ENCODE results near the gene TNFAIP8.

Gene TNFAIP8

DNA sequence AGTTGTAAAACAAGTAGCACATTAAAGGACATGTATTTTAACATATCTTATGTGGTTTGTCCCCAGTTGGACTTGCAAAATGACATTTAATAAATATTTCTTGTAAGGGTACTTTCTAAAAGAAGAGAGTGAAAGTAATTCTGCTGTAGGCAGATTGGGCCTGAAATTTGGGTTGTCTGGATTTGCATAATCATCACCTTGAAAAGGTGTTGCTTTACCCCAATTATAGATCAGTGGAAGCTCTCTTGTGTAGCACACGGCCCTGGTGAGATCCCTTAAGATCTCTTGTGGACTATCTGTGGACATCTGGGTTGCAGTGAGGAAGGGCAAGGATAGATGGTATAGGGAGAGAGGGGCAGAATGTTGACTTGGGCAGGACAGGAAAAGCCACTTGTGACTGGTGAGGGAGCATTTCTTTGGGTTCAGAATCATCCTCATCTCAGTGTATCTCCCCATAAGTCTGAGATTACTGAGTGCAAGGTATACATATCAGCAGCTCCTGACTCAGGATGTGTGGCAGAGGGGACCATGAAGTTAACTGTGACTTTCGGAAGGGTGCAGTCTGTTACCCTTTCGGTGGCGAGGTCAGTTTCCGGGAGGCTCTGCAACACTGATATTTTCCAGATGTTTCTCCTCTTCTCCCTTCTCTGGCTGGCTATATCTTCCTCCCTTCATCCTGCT, 2.0 kb upstream of the TNFAIP8 start:
- no peak overlapping the region for H3K4me3 ChIP-seq (replicated peaks; ENCODE audit: low read depth, low read length)
- TF ChIP-seq, protein P1, sequence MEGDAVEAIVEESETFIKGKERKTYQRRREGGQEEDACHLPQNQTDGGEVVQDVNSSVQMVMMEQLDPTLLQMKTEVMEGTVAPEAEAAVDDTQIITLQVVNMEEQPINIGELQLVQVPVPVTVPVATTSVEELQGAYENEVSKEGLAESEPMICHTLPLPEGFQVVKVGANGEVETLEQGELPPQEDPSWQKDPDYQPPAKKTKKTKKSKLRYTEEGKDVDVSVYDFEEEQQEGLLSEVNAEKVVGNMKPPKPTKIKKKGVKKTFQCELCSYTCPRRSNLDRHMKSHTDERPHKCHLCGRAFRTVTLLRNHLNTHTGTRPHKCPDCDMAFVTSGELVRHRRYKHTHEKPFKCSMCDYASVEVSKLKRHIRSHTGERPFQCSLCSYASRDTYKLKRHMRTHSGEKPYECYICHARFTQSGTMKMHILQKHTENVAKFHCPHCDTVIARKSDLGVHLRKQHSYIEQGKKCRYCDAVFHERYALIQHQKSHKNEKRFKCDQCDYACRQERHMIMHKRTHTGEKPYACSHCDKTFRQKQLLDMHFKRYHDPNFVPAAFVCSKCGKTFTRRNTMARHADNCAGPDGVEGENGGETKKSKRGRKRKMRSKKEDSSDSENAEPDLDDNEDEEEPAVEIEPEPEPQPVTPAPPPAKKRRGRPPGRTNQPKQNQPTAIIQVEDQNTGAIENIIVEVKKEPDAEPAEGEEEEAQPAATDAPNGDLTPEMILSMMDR (IDR thresholded peaks at IDR 0.05; ENCODE audit: low read length, missing control alignments) = no peak
- DNase-seq (ENCODE audit: low read depth) = no peak

DNA sequence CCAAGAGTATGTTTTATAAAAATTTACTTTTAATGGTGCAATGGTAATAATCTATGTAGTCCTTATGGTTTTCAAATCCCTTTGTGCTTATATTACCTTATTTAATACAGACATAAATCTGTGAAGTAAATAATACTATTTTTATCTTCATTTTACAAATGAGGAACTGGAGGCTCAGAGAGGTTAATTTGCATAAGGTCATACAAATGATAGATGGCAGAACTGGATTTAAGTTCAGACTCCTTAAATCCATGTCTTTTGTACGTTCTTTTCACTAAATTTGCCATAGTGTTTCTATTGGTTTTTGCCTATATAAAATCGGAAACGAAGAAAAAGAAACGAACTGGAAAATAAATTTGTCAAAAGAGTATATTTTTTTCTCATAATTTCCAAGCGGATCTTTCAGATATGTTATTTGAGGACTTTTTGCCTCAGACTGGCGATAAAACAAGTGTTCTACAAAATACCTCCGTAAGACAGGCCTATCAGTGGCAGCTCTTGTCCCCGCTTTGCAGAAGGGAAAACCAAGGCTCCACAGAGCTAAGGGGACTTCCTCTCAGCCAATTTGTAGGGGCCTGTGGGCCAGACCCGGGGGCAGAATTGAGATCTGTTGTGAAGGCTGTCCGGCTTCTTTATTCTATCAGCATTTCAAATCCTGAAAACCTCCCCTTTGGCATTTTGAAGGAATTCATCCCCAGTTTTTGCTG, 1.1 kb upstream of the TNFAIP8 start:
- DNase-seq (ENCODE audit: low read depth) = no peak
- no peak overlapping the region for H3K4me3 ChIP-seq (replicated peaks; ENCODE audit: low read depth, low read length)
- TF ChIP-seq, protein P1 (IDR thresholded peaks at IDR 0.05; ENCODE audit: low read length, missing control alignments) = no peak

DNA sequence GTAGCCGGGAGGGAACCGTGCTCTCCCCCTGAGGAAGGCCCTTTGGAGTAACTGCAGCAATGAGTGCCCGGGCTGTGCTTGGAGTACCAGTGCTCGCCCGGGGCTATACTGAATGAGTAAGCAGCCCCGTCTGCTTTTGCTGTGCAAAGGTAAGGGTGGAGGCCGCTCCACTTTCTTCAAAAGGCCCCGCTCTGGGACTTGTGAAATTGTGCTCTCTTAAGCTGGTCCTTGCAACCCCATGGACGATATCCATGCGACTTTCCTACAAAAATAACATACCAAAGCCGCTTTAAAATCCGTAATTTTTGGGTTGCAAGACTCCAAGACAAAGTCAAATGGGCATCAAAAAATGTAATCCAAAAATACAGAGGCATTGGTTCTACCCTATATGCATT, 578 bp upstream of the TNFAIP8 start:
- DNase-seq (ENCODE audit: low read depth) = no peak
- peak overlapping the region; percentile 68 for H3K4me3 ChIP-seq (replicated peaks; ENCODE audit: low read depth, low read length)
- TF ChIP-seq, protein P1 (IDR thresholded peaks at IDR 0.05; ENCODE audit: low read length, missing control alignments) = no peak

DNA sequence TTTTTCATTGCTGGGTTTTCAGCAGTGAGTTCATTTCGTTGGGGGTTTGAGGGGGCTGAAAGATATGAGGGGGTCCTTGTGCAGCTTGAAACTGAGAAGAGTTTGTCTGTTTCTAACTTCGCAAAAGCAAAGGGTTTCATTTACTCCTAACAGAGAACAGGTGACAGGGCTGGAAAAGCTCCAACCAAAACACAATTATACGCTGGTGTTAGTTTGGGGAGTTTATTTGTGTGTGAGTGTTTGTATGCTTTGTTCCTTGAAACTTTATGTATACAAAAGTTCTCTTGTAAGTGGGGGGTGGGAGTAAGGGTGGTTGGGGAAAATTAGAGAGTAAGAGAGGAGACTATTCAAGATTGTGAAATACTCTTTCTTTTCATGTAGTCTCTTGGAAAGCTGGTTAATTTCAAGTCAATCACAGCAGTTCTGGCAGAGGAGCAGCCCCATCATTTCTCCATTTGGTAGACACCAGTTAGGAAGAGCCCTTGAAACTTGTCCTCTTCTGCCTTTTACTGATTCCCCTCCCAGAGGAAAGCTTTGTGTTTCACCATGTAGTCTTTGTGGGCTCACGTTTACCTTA, 881 bp downstream of the TNFAIP8 start:
- peak overlapping the region; percentile 68 for H3K4me3 ChIP-seq (replicated peaks; ENCODE audit: low read depth, low read length)

DNA sequence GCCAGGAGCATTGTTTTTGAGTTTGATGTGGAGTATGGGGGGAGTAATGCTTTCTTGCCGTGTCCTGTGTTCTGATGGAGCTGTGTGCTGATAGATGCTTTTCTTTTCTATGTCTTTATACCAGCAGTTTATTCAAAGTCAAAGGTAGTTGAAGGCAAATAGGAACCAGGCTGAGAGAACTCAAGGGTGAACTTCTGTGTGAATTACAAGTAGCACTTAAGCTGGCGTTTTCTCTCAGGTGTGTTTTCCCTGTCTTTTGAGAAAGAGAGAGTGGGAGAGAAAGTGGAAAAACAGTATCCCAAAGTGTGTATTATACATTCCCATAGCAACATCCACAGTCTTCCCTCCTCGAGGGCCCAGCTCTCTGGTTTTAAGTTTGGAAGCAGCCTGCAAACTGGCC, 1.5 kb downstream of the TNFAIP8 start:
- DNase-seq (ENCODE audit: low read depth) = no peak
- TF ChIP-seq, protein P1 (IDR thresholded peaks at IDR 0.05; ENCODE audit: low read length, missing control alignments) = no peak
- H3K4me3 ChIP-seq (replicated peaks; ENCODE audit: low read depth, low read length) = peak overlapping the region; percentile 68

More for the DNA sequence above, 881 bp downstream of the TNFAIP8 start:
- DNase-seq (ENCODE audit: low read depth) = no peak
- TF ChIP-seq, protein P1 (IDR thresholded peaks at IDR 0.05; ENCODE audit: low read length, missing control alignments) = no peak

DNA sequence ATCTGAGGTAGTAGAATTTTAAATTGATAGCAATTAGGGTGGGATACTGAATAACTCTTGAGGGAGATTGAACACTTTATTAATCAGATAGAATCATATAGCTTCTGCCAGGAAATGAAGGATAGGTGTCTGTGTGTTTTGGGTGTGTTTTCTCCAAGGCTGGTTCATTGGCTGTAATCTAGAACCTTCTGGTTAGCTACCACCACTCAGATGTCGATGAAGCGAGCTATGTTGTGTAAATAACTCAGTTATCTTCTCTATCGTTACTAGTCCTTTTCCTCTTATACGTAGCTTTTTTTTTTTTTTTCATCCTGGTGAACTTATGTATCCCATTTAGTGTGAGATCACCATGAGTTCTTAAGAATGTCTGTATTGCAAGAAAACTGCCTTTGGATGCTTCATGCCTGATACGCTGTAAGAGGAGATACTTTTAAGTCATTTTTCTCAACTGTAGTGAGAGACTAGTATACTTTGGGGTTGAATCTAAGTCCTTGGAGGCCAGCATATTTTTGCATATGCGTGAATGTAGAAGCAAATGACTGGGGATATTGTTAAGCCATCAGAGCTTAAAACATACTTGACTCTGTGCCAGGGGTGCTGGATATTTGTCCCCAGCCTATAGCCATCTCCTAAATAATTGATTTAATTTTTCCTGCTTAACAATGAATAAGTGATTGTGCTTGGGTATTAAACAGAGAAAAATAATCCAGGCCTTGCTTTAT, 2.1 kb downstream of the TNFAIP8 start:
- H3K4me3 ChIP-seq (replicated peaks; ENCODE audit: low read depth, low read length) = no peak overlapping the region
- DNase-seq (ENCODE audit: low read depth) = no peak
- TF ChIP-seq, protein P1 (IDR thresholded peaks at IDR 0.05; ENCODE audit: low read length, missing control alignments) = no peak
